T-helper 1 cell treated with Interleukin-12 subunit alpha and Interleukin-12 subunit beta and Interleukin-4 antibody, amounts not matched to agents 30 μg/mL and 1 μg/mL, for 36 hours (primary cell): ENCODE data around the gene TMEM41B.
A peak's percentile ranks its signal among the peaks of the same experiment; 100 is the strongest.
"Not testable (repeated sequence)": the region's sequence is repeated elsewhere in the genome, so short reads cannot be mapped to it uniquely, and the experiment has no call there.

Experiments used
- H3K27ac Mint-ChIP-seq: one replicate; pipeline ENCODE4 v1.8.0; 2021; ENCODE audit warnings: mild to moderate bottlenecking, mixed read lengths
- H3K27me3 Mint-ChIP-seq: one replicate; pipeline ENCODE4 v1.8.0; 2021; ENCODE audit warnings: low read depth, mixed read lengths
- H3K36me3 Mint-ChIP-seq: one replicate; pipeline ENCODE4 v1.8.0; 2021; ENCODE audit warnings: low read depth, mixed read lengths
- H3K4me1 Mint-ChIP-seq: one replicate; pipeline ENCODE4 v1.8.0; 2021; ENCODE audit warnings: low read depth, mixed read lengths
- H3K4me3 Mint-ChIP-seq: one replicate; pipeline ENCODE4 v1.8.0; 2021; ENCODE audit warnings: mild to moderate bottlenecking, moderate library complexity, mixed read lengths
- H3K9me3 Mint-ChIP-seq: one replicate; pipeline ENCODE4 v1.8.0; 2021; ENCODE audit warnings: mixed read lengths

The TMEM41B gene

GRCh38 chr11:9254416-9254815 is 60.0 kb downstream of the TMEM41B start:
- no peak overlapping the region for H3K27ac Mint-ChIP-seq
- H3K4me1 Mint-ChIP-seq = peaks cover 25% of the 10 kb centered on the region
- peaks cover 12% of the 10 kb centered on the region for H3K36me3 Mint-ChIP-seq
- H3K27me3 Mint-ChIP-seq = no peaks in the 10 kb centered on the region
- no peaks in the 10 kb centered on the region for H3K9me3 Mint-ChIP-seq
- no peak overlapping the region for H3K4me3 Mint-ChIP-seq

GRCh38 chr11:9253086-9253485 is 61.3 kb downstream of the TMEM41B start:
- Mint-ChIP-seq H3K36me3 (peaks cover 7% of the 10 kb centered on the region), H3K27me3 (no peaks in the 10 kb centered on the region), H3K9me3 (no peaks in the 10 kb centered on the region), H3K27ac (no peak overlapping the region), H3K4me3 (no peak overlapping the region), H3K4me1 (peaks cover 35% of the 10 kb centered on the region)

GRCh38 chr11:9251311-9251710 is 63.1 kb downstream of the TMEM41B start:
- H3K9me3 Mint-ChIP-seq = no peaks in the 10 kb centered on the region
- H3K4me3 Mint-ChIP-seq = peak overlapping the region; percentile 38
- peaks cover 44% of the 10 kb centered on the region for H3K4me1 Mint-ChIP-seq
- H3K36me3 Mint-ChIP-seq = peaks cover 7% of the 10 kb centered on the region
- no peaks in the 10 kb centered on the region for H3K27me3 Mint-ChIP-seq
- peak overlapping the region; percentile 32 for H3K27ac Mint-ChIP-seq

DNA sequence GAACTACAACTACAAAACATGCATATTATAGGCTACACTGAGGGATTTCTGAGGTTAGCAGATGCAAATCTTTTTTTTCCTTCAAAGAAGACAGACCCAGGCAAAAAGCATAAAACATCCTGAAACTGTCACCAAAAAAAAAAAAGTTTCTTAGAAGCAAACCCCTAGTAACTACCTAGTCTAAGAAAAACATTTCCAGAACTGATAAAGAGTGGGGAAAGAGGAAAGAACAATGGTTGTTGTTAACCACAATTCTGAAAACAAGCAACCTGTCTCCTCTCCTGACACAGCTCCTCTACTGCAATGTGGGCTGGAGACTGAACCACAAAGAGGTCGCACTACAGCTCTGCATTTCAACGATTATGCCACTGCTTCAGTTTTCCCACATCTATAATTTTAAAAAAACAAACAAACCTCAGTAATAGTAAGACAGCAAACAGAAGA is 64.2 kb downstream of the TMEM41B start:
- H3K27ac Mint-ChIP-seq = peak overlapping the region; percentile 70
- H3K4me1 Mint-ChIP-seq = peaks cover 48% of the 10 kb centered on the region
- H3K4me3 Mint-ChIP-seq = peak overlapping the region; percentile 37
- peaks cover 7% of the 10 kb centered on the region for H3K36me3 Mint-ChIP-seq
- no peaks in the 10 kb centered on the region for H3K27me3 Mint-ChIP-seq
- no peaks in the 10 kb centered on the region for H3K9me3 Mint-ChIP-seq

DNA sequence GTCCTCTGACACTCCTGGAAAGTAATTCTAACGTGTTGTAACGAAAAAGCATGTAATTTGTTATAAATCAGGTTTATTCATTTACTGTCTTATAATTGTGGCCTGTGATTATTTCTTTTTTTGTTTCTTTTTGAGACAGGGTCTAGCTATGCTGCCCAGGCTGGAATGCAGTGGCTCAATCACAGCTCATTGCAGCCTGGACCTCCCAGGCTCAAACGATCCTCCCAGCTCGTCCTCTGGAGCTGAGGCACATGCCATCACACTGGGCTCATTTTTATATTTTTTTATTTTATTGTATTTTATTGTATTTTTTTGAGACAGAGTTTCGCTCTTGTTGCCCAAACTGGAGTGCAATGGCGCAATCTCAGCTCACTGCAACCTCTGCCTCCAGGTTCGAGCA is 65.1 kb downstream of the TMEM41B start:
- H3K27me3 Mint-ChIP-seq = no peaks in the 10 kb centered on the region
- peaks cover 2% of the 10 kb centered on the region for H3K36me3 Mint-ChIP-seq
- H3K4me1 Mint-ChIP-seq = peaks cover 46% of the 10 kb centered on the region
- H3K27ac Mint-ChIP-seq = no peak overlapping the region
- H3K9me3 Mint-ChIP-seq = no peaks in the 10 kb centered on the region
- no peak overlapping the region for H3K4me3 Mint-ChIP-seq

DNA sequence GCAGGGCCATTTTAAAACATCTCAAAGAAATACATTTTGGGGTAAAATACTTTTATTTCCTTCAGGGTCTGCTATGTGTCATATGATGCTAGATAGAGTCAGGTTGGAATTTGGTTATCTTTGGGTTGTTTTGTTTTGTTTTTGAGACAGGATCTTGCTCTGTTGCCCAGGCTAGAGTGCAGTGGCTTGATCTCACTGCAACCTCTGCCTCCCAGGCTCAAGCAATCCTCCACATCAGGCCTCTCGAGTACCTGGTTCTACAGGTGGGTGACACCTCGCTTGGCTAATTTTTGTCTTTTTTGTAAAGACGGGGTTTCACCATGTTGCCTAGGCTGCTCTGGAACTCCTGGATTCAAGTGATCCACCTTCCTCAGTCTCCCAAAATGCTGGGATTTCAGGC is 66.5 kb downstream of the TMEM41B start:
- peaks cover 45% of the 10 kb centered on the region for H3K4me1 Mint-ChIP-seq

DNA sequence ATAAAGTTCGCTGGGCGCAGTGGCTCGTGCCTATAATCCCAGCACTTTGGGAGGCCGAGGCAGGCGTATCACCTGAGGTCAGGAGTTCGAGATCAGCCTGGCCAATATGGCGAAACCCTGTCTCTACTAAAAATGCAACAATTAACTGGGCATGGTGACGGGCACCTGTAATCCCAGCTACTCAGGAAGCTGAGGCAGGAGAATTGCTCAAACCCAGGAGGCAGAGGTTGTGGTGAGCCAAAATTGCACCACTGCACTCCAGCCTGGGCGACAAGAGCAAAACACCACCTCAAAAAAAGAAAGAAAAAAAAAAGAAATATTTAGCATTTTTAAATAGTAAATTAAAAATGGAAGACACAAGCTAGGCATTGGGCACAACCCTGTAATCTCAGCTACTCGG is 78.2 kb downstream of the TMEM41B start:
- peaks cover 25% of the 10 kb centered on the region for H3K4me1 Mint-ChIP-seq
- H3K4me3 Mint-ChIP-seq = not testable (repeated sequence)

More for the DNA sequence above, 66.5 kb downstream of the TMEM41B start:
- H3K27ac Mint-ChIP-seq = no peak overlapping the region
- no peak overlapping the region for H3K4me3 Mint-ChIP-seq
- no peaks in the 10 kb centered on the region for H3K27me3 Mint-ChIP-seq
- no peaks in the 10 kb centered on the region for H3K9me3 Mint-ChIP-seq
- peaks cover 3% of the 10 kb centered on the region for H3K36me3 Mint-ChIP-seq

GRCh38 chr11:9232482-9232881 is 81.9 kb downstream of the TMEM41B start:
- H3K4me1 Mint-ChIP-seq = peaks cover 33% of the 10 kb centered on the region
- peaks cover 8% of the 10 kb centered on the region for H3K36me3 Mint-ChIP-seq
- H3K27me3 Mint-ChIP-seq = no peaks in the 10 kb centered on the region
- H3K27ac Mint-ChIP-seq = no peak overlapping the region
- peaks cover 6% of the 10 kb centered on the region for H3K9me3 Mint-ChIP-seq
- no peak overlapping the region for H3K4me3 Mint-ChIP-seq

More for the DNA sequence above, 78.2 kb downstream of the TMEM41B start:
- not testable (repeated sequence) for H3K27ac Mint-ChIP-seq, H3K9me3 Mint-ChIP-seq, H3K27me3 Mint-ChIP-seq, H3K36me3 Mint-ChIP-seq

- Mint-ChIP-seq H3K27ac (peak overlapping the region; percentile 76), H3K36me3 (peaks cover 8% of the 10 kb centered on the region), H3K9me3 (peaks cover 6% of the 10 kb centered on the region), H3K27me3 (no peaks in the 10 kb centered on the region), H3K4me3 (peak overlapping the region; percentile 54), H3K4me1 (peaks cover 33% of the 10 kb centered on the region)
These were observed 82.6 kb downstream of the TMEM41B start for GRCh38 chr11:9231848-9232177.
